HG03575 (cell line): ENCODE data around the gene CST7.
"Not testable (repeated sequence)": the region's sequence is repeated elsewhere in the genome, so short reads cannot be mapped to it uniquely, and the experiment has no call there.

Experiments used
- ATAC-seq: cut with Tn5 transposase; IDR thresholded peaks from one replicate; pipeline ENCODE4 v1.9.1; 2021; ENCODE audit not compliant: unreplicated experiment, insufficient number of reproducible peaks, low FRiP score; ENCODE audit errors: extremely low read depth

CST7 gene

DNA sequence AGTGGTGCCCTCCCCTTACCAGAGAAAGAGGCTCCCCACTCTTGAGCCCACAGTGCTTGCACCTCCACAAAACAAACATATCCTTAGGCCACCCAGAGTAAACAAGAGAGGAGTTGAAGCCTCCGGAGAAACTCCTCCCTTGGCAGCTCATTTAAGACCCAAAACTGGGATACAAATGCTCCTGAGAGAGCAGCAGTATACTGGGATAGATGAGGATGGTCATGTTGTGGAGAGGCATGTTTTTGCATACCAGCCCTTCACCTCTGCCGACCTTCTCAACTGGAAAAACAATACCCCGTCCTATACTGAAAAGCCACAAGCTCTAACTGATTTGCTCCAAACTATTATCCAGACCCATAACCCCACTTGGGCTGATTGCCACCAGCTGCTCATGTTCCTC lies 28.4 kb upstream of the CST7 start:
- not testable (repeated sequence) for ATAC-seq

DNA sequence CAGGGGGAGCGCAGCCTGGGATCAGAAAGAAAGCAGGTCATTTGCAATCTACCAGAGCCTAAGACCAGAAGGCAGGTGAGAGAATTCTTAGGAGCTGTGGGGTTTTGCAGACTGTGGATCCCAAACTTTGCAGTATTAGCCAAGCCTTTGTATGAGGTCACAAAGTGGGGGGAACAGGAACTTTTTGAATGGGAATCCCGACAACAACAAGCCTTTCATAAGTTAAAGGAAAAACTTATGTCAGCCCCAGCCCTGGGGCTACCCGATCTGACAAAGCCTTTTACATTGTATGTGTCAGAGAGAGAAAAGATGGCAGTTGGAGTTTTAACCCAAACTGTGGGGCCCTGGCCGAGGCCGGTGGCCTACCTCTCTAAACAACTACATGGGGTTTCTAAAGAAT lies 19.8 kb upstream of the CST7 start:
- ATAC-seq = not testable (repeated sequence)

DNA sequence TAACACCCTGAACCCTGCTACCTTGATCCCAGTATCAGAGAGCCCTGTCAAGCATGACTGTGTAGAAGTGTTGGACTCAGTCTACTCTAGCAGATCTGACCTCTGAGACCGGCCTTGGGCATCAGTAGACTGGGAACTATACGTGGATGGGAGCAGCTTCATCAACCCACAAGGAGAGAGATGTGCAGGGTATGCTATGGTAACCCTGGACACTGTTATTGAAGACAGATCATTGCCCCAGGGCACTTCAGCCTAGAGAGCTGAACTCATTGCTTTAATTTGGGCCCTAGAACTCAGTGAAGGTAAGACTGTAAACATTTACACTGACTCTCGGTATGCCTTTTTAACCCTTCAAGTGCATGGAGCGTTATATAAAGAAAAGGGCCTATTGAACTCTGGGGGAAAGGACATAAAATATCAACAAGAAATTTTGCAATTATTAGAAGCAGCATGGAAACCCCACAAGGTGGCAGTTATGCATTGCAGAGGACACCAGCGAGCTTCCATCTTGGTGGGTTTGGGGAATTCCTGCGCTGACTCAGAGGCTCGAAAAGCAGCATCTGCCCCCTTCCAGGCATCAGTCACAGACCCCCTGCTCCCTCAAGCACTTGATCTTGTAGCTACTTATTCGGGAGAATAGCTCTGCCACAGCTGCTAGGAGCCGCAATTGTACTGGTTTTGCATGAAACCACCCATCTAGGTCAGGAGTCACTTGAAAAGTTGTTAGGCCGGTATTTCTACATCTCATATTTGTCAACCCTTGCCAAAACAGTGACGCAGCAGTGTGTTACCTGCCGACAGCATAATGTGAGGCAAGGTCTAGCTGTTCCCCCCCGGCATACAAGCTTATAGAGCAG lies 19.0 kb upstream of the CST7 start:
- not testable (repeated sequence) for ATAC-seq

DNA sequence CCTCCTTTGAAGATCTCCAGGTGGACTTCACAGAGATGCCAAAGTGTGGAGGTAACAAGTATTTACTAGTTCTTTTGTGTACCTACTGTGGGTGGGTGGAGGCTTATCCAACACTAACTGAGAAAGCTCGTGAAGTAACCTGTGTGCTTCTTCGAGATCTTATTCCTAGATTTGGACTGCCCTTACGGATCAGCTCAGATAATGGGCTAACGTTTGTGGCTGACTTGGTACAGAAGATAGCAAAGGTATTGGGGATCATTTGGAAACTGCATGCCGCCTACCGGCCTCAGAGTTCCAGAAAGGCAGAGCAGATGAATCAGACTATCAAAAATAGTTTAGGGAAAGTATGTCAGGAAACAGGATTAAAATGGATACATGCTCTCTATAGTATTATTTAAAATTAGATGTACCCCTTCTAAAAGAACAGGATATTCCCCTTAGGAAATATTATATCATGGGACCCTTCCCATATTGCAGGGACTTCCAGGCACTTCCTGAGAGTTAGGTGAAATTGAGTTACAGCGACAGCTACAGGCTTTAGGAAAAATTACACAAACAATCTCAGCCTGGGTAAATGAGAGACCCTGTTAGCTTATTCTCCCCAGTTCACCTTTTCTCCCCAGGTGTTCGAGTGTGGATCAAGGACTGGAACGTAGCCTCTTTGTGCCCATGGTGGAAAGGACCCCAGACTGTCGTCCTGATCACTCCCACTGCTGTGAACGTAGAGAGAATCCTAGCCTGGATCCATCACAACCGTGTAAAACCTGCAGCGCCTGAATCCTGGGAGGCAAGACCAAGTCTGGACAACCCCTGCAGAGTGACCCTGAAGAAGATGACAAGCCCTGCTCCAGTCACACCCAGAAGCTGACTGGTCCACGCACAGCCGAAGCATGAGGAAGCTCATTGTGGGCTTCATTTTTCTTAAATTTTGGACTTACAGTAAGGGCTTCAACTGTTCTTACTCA lies 18.1 kb upstream of the CST7 start:
- not testable (repeated sequence) for ATAC-seq

DNA sequence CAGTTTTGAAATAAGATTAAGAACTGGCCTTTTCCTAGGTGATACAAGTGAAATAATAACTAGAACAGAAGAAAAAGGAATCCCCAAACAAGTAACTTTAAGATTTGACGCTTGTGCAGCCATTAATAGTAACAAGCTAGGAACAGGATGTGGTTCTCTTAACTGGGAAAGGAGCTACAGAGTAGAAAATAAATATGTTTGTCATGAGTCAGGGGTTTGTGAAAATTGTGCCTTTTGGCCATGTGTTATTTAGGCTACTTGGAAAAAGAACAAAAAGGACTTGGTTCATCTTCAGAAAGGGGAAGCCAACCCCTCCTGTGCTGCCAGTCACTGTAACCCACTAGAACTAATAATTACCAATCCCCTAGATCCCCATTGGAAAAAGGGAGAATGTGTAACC lies 17.2 kb upstream of the CST7 start:
- ATAC-seq = not testable (repeated sequence)

DNA sequence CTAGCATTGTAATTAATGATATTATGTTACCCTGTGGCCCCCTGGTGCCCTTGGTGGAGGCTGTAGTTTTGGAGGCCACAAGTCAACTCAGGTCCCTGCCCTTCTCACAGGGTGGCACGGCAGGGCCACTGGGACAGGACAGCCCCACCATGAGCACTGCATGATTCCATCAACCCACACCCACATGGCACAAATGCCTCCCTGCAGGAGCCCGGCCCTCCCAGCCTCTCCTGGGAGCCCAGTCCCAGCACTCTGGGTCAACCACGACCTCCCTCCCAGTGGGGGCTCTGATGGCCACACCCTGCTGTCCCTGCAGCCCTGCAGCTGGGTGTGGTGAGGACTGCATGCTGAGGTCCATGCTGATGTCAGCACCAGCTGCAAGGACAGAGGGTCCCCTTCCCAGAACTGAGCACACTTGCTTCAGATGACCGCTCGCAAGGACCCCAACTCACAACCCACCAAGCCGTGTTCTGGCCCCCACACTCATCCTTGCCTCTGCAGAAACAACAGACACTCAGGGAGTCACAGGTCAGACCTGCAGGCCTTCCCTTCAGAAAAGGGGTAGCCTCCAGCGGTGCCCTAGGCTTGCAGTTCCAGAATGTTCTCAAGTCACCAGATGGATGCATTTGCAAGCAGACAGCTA lies 15.7 kb upstream of the CST7 start:
- ATAC-seq = no peak

DNA sequence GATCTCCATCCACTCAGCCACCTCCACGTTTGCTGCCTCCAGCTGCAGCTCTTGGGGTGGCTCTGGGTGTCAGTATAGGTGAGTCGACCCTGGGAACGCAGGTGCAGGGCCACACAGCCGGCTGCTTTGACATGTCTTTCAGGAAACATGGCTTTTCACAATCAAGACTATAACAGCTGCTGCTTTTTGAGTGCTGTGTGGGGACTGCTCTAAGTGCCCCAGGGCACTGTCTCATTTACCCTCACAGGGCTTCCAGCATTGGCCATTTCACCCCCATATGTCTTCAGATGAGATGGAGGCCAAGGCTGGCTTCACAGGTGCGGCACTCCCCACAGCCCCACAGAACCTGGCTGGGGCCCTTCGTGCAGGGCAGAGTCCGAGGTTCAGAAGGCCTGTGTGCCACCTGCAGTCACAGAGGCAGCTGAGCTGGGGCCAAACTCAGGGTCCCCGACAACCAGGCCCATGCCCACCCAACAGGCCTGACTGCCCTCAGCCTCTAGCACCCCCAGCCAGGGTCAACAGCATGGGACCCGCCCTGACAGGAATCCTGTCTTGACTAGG lies 14.9 kb upstream of the CST7 start:
- no peak for ATAC-seq

DNA sequence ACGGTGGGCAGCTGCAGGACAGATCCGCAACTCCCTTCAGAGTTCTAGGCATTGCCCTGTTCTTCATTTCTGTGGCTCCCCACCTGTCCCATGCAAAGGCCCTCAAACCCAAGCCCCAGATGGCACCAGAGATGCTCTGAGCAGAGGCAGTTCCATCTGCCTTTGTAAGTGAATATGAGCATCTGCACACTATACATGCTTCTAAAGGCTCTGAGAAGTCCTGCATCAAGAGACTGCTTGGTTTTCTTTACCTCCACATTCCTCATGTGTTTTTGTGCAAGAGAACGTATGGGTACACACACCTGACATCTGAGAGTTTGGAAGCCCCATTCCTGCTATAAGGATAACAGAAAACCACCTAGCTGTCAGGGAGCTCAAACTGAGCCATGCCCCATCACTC lies 14.4 kb upstream of the CST7 start:
- no peak for ATAC-seq

DNA sequence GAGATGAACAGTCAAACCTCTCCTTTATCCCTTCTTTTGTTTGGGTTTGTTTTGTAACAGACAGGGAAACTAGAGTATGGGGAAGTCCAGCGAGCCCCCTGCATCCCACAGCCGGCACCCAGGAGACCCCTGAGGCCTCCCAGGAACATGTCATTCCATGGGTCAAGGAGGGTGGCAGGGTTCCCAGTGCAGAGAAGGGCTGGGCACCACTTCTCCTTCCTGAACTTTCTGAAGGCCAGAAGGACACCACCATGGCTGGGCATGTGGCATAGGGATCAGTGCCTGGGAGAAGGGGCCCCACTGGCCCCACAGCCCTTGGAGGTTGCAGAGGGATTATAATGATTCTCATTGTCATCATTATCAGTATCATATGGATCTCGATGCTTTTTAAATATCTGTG lies 13.9 kb upstream of the CST7 start:
- ATAC-seq = no peak

DNA sequence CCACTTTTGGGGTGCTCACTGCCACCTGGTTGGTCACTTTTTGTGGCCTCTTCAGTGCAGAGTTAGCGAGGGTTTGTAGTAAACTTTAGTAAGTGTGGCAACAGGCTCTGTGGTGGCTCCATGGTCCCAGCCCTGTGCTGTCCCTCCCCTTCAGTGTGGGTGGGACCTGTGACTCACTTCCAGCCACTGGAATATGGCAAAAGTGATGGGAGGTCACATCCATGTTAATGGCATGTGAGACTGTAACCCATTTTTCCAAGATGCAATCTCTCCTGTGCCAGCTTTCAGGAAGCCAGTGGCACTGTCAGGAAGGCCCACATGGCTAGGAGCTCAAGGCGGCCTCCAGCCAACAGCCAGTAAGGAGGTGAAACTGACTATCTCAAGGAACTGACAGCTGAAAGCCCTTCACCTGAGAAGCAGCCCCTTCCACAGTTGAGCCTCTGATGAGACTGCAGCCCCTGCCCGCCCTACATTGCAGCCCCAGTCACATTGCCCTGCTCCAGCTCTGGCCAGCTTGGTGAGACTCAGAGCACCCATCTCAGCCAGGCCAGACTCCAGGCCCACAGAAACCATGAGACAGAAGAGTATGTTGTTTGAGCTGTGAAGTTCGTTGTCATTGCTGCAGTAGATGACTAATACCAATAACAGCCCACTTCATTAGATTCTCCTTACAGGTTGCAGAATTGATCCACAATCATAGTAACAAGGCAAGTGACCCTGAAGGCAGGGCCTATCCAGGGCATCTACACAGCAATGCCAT lies 13.1 kb upstream of the CST7 start:
- ATAC-seq = no peak

DNA sequence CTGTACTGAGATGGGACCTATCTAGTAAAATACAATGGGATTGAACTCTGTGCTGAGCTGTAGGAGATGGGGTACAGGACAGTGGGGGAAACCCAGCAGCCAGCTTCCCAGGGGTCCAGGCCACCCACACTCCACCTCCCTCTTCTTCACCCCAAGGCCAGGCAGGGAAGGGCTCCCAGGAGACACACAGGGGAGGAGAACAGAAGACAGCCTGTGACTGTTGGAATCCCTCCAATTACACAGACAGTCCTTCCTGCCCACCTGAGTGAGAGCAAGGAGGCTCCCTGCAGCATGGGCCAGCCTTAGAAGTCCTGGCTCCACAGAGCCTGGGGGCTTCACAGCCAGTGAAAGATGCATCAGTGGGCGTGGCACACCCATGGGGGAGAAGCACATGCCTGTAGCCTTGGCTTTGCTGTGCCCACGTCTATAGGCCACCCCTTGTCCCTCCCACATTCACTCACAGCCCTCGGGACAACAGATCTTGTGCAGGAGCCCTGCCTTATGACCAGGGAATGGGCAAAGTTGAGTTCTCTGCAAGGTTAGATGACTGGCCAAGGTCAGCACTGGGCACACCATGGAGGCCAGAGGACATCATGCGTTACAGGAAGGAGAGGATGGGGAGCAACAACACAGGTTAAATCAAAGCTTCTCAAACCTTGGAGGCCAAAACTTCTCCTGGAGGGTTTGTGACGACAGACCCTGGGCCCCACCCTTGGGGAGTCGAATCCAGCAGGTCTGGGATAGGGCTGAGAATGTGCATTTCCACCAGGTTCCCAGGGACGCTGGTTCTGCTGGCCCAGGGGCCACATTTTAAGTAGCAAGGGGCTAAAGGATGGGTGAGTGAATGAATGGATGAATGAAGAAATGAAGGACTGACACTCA lies 12.3 kb upstream of the CST7 start:
- ATAC-seq = no peak

DNA sequence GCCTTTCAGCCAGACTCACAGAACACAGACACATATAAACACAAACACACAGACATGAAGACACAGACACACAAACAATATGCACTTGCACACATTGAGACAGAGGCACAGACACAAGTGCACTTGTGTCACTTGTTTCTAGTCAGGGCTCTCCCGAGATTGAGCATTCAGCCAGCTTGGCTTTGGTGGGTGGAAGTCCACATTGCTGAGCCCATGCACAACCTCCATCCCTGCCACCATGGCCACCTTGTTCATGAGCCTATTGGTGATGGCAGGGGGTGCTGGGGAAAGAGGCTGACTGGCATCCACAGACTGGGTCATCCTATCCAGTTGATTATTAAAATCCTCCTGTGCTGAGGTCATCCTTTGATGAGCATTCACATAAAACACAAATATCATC lies 11.5 kb upstream of the CST7 start:
- ATAC-seq = no peak

DNA sequence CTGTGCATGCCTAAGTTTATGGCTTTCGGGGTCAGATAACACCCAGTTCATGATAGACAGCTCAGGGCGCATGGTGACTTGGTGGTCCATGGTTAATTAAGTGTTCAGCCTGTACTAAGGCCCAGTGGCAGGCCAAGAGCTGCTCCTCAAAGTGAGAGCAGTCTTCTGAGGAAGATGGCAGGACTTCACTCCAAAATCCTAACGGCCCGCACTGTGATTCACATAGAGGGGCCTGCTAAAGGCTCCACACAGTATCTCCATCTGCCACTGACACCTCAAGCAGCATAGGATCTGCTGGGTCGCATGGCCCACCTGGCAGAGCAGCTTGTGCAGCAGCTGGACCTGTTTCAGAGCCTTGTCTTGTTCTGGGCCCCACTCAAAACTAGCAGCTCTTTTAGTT lies 10.6 kb upstream of the CST7 start:
- no peak for ATAC-seq

DNA sequence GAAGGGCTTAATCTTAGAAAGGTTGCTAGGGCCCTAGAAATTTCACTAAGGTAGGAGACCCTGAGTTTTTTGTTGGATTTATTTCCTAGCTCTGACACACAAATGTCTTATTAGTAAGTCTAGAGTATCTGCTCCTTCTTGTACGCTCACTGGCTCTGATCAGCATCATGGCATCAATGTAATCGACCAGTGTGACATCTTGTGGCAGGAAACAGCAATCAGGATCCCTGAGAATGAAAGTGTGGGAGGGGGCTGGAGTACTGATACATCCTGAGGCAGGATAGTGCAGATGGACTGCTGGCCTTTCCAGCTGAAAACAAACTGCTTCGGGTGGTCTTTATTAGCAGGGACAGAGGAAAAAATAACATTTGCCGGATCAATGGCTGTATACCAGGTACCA lies 10.0 kb upstream of the CST7 start:
- no peak for ATAC-seq

DNA sequence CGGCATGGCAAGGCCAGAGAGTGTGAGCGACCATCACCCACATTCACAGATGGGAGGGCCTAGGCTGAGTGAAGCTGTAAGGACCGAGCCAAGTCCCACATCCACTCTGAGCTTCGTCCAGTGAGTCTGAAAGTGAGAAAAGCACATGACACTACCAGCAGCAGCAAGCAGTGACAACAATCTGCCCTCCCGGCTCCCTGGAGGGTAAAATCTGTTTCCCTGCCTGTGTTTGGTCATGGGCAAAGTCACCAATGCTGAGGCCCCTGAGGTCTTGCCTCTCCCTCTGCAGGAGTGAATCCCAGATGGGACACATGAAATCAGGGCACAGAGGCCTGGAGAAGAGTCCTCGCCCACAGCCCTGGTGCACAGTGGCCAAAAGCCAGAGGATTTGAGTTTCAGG lies 6.4 kb upstream of the CST7 start:
- ATAC-seq = no peak

DNA sequence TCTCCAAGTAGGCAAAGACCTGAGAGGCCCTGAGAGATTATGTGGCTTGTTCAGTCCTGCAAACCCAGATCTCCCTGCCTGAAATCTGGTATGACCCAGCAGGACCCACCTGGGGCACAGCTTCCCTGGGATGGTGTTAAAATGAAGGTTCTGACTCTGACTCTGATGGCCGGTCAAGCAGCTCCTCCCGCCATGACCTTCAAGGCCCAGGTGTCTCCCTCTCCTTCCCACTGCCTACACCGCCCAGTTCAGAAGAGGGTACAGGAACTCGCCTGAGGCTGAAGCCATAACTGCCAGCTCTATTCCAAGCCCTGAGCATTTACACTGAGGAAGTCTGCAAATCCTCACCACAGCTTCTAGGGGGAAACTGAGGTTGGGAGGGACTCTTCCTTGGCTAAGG lies 5.9 kb upstream of the CST7 start:
- no peak for ATAC-seq

DNA sequence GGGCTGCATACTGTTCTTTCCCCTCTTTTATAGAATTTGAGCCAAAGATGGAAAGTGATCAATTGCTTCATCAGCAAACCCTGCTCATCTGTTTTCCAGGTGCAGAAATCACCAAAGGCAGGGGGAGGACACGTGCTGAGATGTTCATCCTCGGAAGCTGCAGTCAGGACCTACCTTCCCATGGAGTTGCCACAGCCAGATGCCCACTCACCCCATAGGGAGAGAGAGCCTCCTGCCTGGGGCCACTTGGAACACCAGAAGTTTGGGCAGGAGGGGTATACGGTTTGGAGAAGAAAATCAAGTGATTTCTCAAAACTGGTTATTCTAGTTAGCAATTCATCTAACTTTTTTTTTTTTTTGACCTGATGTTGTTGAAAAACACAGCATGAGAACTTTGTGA lies 5.3 kb upstream of the CST7 start:
- no peak for ATAC-seq

DNA sequence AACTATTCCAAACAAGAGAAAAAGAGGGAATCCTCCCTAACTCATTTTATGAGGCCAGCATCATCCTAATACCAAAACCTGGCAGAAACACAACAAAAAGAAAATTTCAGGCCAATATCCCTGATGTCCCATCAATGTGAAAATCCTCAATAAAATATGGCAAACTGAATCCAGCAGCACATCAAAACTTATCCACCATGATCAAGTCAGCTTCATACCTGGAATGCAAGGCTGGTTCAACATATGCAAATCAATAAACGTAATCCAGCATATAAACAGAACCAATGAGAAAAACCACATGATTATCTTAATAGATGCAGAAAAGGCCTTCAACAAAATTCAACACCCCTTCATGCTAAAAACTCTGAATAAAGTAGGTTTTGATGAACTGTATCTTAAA lies 2.7 kb upstream of the CST7 start:
- ATAC-seq = not testable (repeated sequence)
